Loucy (cell line): ENCODE measurements around the gene PRR5.

Experiments used
- H2AFZ ChIP-seq: fragments of 200-600 bp; sonication (generic); 2 replicates; pipeline ENCODE4 v1.6.0; 2016; ENCODE audit warnings: antibody characterized with exemption, mild to moderate bottlenecking, low read length, moderate library complexity
- H3F3A ChIP-seq: fragments of 200-600 bp; 2 replicates; pipeline ENCODE4 v1.6.0; 2016; ENCODE audit warnings: antibody characterized with exemption, low read depth, mild to moderate bottlenecking
- H3K27me3 ChIP-seq: fragments of 200-600 bp; sonication (generic); 2 replicates; pipeline ENCODE4 v1.6.1; 2014; ENCODE audit warnings: low read length, mild to moderate bottlenecking; ENCODE audit not compliant: insufficient read depth, poor library complexity, severe bottlenecking
- H3K36me3 ChIP-seq: fragments of 200-600 bp; sonication (generic); 2 replicates; pipeline ENCODE4 v1.6.1; 2016; ENCODE audit warnings: low read length; ENCODE audit not compliant: insufficient read depth
- H3K4me1 ChIP-seq: fragments of 200-600 bp; sonication (generic); 2 replicates; pipeline ENCODE4 v1.5.1; 2014; ENCODE audit warnings: low read length, mild to moderate bottlenecking; ENCODE audit not compliant: insufficient read depth, poor library complexity, severe bottlenecking
- H3K4me2 ChIP-seq: fragments of 200-600 bp; sonication (generic); 2 replicates; pipeline ENCODE4 v1.6.0; 2014; ENCODE audit warnings: antibody characterized with exemption, low read length, low read depth, mild to moderate bottlenecking; ENCODE audit not compliant: poor library complexity, severe bottlenecking
- H3K4me3 ChIP-seq: fragments of 200-600 bp; sonication (generic); 2 replicates; pipeline ENCODE4 v1.5.1; 2014; ENCODE audit warnings: low read length, mild to moderate bottlenecking, mixed read lengths; ENCODE audit not compliant: poor library complexity, severe bottlenecking
- H3K79me2 ChIP-seq: fragments of 200-600 bp; sonication (generic); 2 replicates; pipeline ENCODE4 v1.6.1; 2014; ENCODE audit warnings: low read length; ENCODE audit not compliant: insufficient read depth
- H3K9ac ChIP-seq: fragments of 200-600 bp; sonication (generic); 2 replicates; pipeline ENCODE4 v1.6.0; 2014; ENCODE audit warnings: mild to moderate bottlenecking, low read depth, low read length, moderate library complexity; ENCODE audit not compliant: poor library complexity, severe bottlenecking
- H3K9me2 ChIP-seq: fragments of 200-600 bp; sonication (generic); replicated peaks from 2 replicates; pipeline ENCODE4 v1.6.1; 2016; ENCODE audit warnings: low read depth, low read length, mixed read lengths
- H3K9me3 ChIP-seq: fragments of 200-600 bp; sonication (generic); 2 replicates; pipeline ENCODE4 v1.6.1; 2014; ENCODE audit warnings: mild to moderate bottlenecking, antibody characterized with exemption, low read length, low read depth; ENCODE audit not compliant: insufficient read depth
- H4K20me1 ChIP-seq: fragments of 200-600 bp; sonication (generic); 2 replicates; pipeline ENCODE4 v1.6.0; 2014; ENCODE audit warnings: antibody characterized with exemption, low read length, mild to moderate bottlenecking; ENCODE audit not compliant: insufficient read depth, poor library complexity, severe bottlenecking
- EZH2phosphoT487 ChIP-seq: fragments of 200-600 bp; IDR thresholded peaks from 2 replicates; pipeline ENCODE4 v1.6.1; 2018; ENCODE audit warnings: antibody characterized with exemption, mild to moderate bottlenecking, moderate library complexity, borderline replicate concordance
- TF ChIP-seq, protein P1 (sequence below): fragments of 200-600 bp; sonication (generic); conservative IDR thresholded peaks from 2 replicates; pipeline ENCODE4 v1.5.1; 2014; ENCODE audit warnings: mild to moderate bottlenecking, antibody characterized with exemption, low read length

PRR5 gene

DNA sequence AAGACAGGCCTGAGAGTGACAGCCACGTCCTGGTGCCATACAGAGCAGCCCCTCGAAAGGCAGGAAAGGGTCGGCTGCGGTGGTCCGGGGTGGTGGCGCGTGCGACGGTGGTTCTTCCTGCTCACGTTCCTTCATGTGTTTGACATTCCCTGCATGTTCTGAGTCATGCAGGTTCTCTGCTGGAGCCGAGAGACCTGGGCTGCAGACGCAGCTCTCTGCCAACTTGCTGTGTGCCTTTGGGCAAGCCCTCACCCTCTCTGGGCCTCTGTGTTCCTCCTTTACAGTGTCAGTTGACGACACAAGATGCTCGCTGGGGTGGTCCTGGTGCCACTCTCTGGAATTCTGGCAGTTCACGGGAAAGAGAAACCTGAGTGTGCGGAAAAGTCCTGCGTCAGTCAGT, 62.4 kb downstream of the PRR5 start:
- H3K9me3 ChIP-seq: no peaks in the 10 kb centered on the region
- no peaks in the 10 kb centered on the region for H3K36me3 ChIP-seq
- H3K9ac ChIP-seq: no peak overlapping the region
- H3F3A ChIP-seq: no peaks in the 10 kb centered on the region
- no peaks in the 10 kb centered on the region for H3K4me1 ChIP-seq
- no peaks in the 10 kb centered on the region for H3K27me3 ChIP-seq
- no peak overlapping the region for H2AFZ ChIP-seq
- TF ChIP-seq, protein P1, sequence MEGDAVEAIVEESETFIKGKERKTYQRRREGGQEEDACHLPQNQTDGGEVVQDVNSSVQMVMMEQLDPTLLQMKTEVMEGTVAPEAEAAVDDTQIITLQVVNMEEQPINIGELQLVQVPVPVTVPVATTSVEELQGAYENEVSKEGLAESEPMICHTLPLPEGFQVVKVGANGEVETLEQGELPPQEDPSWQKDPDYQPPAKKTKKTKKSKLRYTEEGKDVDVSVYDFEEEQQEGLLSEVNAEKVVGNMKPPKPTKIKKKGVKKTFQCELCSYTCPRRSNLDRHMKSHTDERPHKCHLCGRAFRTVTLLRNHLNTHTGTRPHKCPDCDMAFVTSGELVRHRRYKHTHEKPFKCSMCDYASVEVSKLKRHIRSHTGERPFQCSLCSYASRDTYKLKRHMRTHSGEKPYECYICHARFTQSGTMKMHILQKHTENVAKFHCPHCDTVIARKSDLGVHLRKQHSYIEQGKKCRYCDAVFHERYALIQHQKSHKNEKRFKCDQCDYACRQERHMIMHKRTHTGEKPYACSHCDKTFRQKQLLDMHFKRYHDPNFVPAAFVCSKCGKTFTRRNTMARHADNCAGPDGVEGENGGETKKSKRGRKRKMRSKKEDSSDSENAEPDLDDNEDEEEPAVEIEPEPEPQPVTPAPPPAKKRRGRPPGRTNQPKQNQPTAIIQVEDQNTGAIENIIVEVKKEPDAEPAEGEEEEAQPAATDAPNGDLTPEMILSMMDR: no peak
- no peak for TF ChIP-seq EZH2phosphoT487
- no peaks in the 10 kb centered on the region for H3K9me2 ChIP-seq
- H3K79me2 ChIP-seq: no peaks in the 10 kb centered on the region
- H3K4me3 ChIP-seq: no peak overlapping the region
- H3K4me2 ChIP-seq: no peak overlapping the region
- no peaks in the 10 kb centered on the region for H4K20me1 ChIP-seq

DNA sequence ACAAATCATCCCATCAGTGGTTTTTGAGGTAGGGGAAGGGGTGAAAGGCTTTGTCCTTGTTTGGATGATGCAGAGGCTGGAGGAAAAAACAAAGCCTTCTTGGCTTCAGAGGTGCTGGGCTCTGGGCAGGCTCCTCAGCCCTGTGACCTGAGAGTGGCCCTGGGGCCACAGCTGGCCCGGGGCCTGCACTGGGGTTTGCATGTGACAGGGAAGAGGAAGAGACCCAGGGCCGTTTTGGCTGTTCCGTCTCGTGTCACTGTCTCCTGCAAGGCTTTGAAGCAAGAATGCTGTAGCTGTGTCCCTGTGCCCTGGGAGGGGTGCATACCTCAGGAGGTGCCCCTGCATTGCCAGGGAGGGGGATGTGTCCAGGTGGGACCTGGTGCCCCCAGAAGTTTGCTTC, 63.0 kb downstream of the PRR5 start:
- no peaks in the 10 kb centered on the region for H3K36me3 ChIP-seq
- H3K4me2 ChIP-seq: no peak overlapping the region
- no peaks in the 10 kb centered on the region for H3K9me3 ChIP-seq
- no peak overlapping the region for H2AFZ ChIP-seq
- H3K4me1 ChIP-seq: no peaks in the 10 kb centered on the region
- no peaks in the 10 kb centered on the region for H4K20me1 ChIP-seq
- no peaks in the 10 kb centered on the region for H3K27me3 ChIP-seq
- no peaks in the 10 kb centered on the region for H3F3A ChIP-seq
- H3K79me2 ChIP-seq: no peaks in the 10 kb centered on the region
- H3K4me3 ChIP-seq: no peak overlapping the region
- no peaks in the 10 kb centered on the region for H3K9me2 ChIP-seq
- TF ChIP-seq, protein P1: no peak
- no peak for TF ChIP-seq EZH2phosphoT487
- H3K9ac ChIP-seq: no peak overlapping the region

DNA sequence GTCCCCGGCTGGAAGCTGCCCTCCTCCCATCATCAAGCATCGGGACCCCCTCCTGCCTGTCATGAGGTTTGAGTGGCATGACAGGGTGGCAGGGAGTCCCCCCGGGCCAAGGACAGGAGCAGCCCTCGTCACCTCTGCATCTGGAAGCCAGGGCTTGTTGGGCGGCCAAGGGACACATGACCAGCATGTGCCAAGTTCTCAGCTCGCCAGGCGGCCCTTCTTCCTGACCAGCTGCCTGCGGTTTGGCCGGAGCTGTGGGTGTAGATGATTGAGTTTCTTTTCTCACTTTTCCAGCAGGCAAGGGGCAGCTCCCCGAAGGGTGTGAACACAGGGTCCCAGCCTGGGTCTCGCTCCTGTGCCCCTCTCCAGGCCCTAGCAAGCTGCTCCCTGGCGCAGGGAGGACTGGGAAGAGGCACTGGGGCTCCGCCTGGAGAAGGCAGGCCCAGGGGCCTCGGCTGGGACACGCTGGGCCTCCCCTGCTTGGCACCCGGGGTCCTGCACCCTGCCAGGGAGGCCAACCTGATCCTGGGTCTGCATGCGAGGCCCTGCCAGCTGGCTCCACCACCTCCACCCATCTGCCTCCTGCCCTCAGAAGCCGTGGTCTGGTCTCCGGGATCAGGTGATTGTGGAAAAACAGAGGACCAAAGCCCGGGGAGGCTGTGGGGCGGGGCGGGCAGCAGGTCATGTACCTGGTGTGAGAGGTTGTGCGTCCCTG, 63.7 kb downstream of the PRR5 start:
- H3K27me3 ChIP-seq: no peaks in the 10 kb centered on the region
- no peaks in the 10 kb centered on the region for H3K36me3 ChIP-seq
- TF ChIP-seq, protein P1: no peak
- TF ChIP-seq EZH2phosphoT487: no peak
- H3K9me3 ChIP-seq: no peaks in the 10 kb centered on the region
- H2AFZ ChIP-seq: no peak overlapping the region
- H3K9ac ChIP-seq: no peak overlapping the region
- no peaks in the 10 kb centered on the region for H3K79me2 ChIP-seq
- H3K4me2 ChIP-seq: no peak overlapping the region
- no peaks in the 10 kb centered on the region for H4K20me1 ChIP-seq
- H3K4me3 ChIP-seq: no peak overlapping the region
- no peaks in the 10 kb centered on the region for H3K9me2 ChIP-seq
- no peaks in the 10 kb centered on the region for H3K4me1 ChIP-seq
- H3F3A ChIP-seq: no peaks in the 10 kb centered on the region
